IMR-90 (cell line): Measurements from ENCODE around the gene ELP6. TPM values are rescaled to one million over a fixed set of nuclear protein-coding genes. Genes with fewer than 3 reads are reported as not detected.

Source experiments
- ATAC-seq: fragments of 200-7000 bp; cut with Tn5 transposase; 2 replicates; pipeline ENCODE4 v1.9.1; 2020; ENCODE audit warnings: low read depth, mild to moderate bottlenecking, moderate library complexity
- BruUV-seq: library from RNA; stranded (reverse); fragments of 400-500 nt; replicated peaks from 2 replicates; lab custom pipeline; 2021; lab: Mats Ljungman, UMichigan
- CTCF ChIA-PET: fragments of 300-600 bp; formaldehyde crosslinking; extraction: SDS; loops from one replicate; lab custom pipeline; 2021; ENCODE audit warnings: antibody characterized with exemption; lab: Yijun Ruan, JAX
- POLR2A ChIA-PET: fragments of 300-600 bp; sonication (Branson Sonifier 250); formaldehyde crosslinking; loops from one replicate; lab custom pipeline; 2022; ENCODE audit warnings: antibody characterized with exemption; ENCODE audit not compliant: unreplicated experiment; lab: Charles Lee
- DNase-seq: peaks from one replicate; pipeline ENCODE4 v3.0.0; 2013
- H2AFZ ChIP-seq: replicated peaks from 2 replicates; pipeline ENCODE3; 2013; ENCODE audit warnings: low read length, mild to moderate bottlenecking; ENCODE audit not compliant: poor library complexity
- H2AK5ac ChIP-seq: 2 replicates; pipeline ENCODE4 v1.6.1; 2013; ENCODE audit warnings: low read depth, low read length, inconsistent platforms
- H2AK9ac ChIP-seq: replicated peaks from 2 replicates; pipeline ENCODE3; 2013; ENCODE audit warnings: mild to moderate bottlenecking, low read depth, low read length, moderate library complexity; ENCODE audit not compliant: poor library complexity
- H2BK120ac ChIP-seq: 2 replicates; pipeline ENCODE4 v1.6.1; 2013; ENCODE audit warnings: low read depth, low read length, inconsistent platforms
- H2BK15ac ChIP-seq: 3 replicates; pipeline ENCODE4 v1.6.1; 2013; ENCODE audit warnings: low read depth, low read length, inconsistent platforms
- H2BK20ac ChIP-seq: 2 replicates; pipeline ENCODE4 v1.6.1; 2013; ENCODE audit warnings: low read depth, mild to moderate bottlenecking, inconsistent platforms, low read length, moderate library complexity
- H2BK5ac ChIP-seq: 2 replicates; pipeline ENCODE4 v1.6.1; 2013; ENCODE audit warnings: mild to moderate bottlenecking, low read depth, low read length, inconsistent platforms; ENCODE audit not compliant: poor library complexity, severe bottlenecking
- H3K14ac ChIP-seq: replicated peaks from 2 replicates; pipeline ENCODE4 v1.6.1; 2013; ENCODE audit warnings: low read depth, low read length, inconsistent platforms
- H3K18ac ChIP-seq: 2 replicates; pipeline ENCODE4 v1.6.1; 2013; ENCODE audit warnings: low read depth, low read length, control low read depth
- H3K23ac ChIP-seq: 2 replicates; pipeline ENCODE4 v1.6.1; 2013; ENCODE audit warnings: low read depth, low read length, inconsistent platforms
- H3K27ac ChIP-seq: 2 replicates; pipeline ENCODE4 v1.5.1; 2013; ENCODE audit warnings: mild to moderate bottlenecking, control low read depth, low read length; ENCODE audit not compliant: insufficient read depth
- H3K27me3 ChIP-seq: 2 replicates; pipeline ENCODE4 v1.6.1; 2013; ENCODE audit warnings: low read length; ENCODE audit not compliant: control insufficient read depth, insufficient read depth
- H3K36me3 ChIP-seq: 2 replicates; pipeline ENCODE4 v1.6.1; 2013; ENCODE audit warnings: low read length, mixed read lengths; ENCODE audit not compliant: control insufficient read depth, insufficient read depth
- H3K4ac ChIP-seq: 2 replicates; pipeline ENCODE4 v1.6.1; 2013; ENCODE audit warnings: low read depth, low read length, inconsistent platforms
- H3K4me1 ChIP-seq: 2 replicates; pipeline ENCODE4 v1.6.1; 2013; ENCODE audit warnings: low read length, mixed read lengths; ENCODE audit not compliant: control insufficient read depth, insufficient read depth
- H3K4me2 ChIP-seq: 2 replicates; pipeline ENCODE4 v1.6.1; 2013; ENCODE audit warnings: low read depth, mild to moderate bottlenecking, control low read depth, low read length, moderate library complexity
- H3K4me3 ChIP-seq: 2 replicates; pipeline ENCODE4 v1.5.1; 2013; ENCODE audit warnings: low read depth, mild to moderate bottlenecking, control low read depth, low read length, moderate library complexity; ENCODE audit not compliant: insufficient read depth
- H3K56ac ChIP-seq: 2 replicates; pipeline ENCODE4 v1.6.1; 2013; ENCODE audit warnings: low read length, inconsistent platforms; ENCODE audit not compliant: insufficient read depth; ENCODE audit errors: extremely low read depth
- H3K79me1 ChIP-seq, 2 experiments: 2 replicates each; pipeline ENCODE4 v1.6.1; 2013; ENCODE audit warnings: low read length in 2 of 2, inconsistent platforms in 1 of 2, low read depth in 1 of 2
- H3K9ac ChIP-seq: 2 replicates; pipeline ENCODE4 v1.6.1; 2013; ENCODE audit warnings: low read depth, low read length, control low read depth
- H3K9me1 ChIP-seq: 2 replicates; pipeline ENCODE4 v1.6.1; 2013; ENCODE audit warnings: low read length, inconsistent platforms; ENCODE audit not compliant: insufficient read depth
- H3K9me3 ChIP-seq: 2 replicates; pipeline ENCODE4 v1.6.1; 2013; ENCODE audit warnings: low read length; ENCODE audit not compliant: control insufficient read depth, insufficient read depth
- H4K20me1 ChIP-seq: 2 replicates; pipeline ENCODE4 v1.6.1; 2013; ENCODE audit warnings: low read length, inconsistent platforms; ENCODE audit not compliant: insufficient read depth
- H4K5ac ChIP-seq: 2 replicates; pipeline ENCODE4 v1.6.1; 2013; ENCODE audit warnings: mild to moderate bottlenecking, low read depth, low read length, control low read depth
- H4K8ac ChIP-seq, 2 experiments: 2 replicates each; pipeline ENCODE4 v1.6.1; 2013; ENCODE audit warnings: low read depth in 2 of 2, low read length in 2 of 2, control low read depth in 1 of 2, inconsistent platforms in 1 of 2
- H4K91ac ChIP-seq: 2 replicates; pipeline ENCODE4 v1.6.1; 2013; ENCODE audit warnings: low read depth, low read length, inconsistent platforms; ENCODE audit not compliant: insufficient read depth
- BHLHE40 ChIP-seq: fragments of 150-350 bp; IDR thresholded peaks from 2 replicates; pipeline ENCODE4 v1.6.1; 2016; ENCODE audit warnings: mild to moderate bottlenecking, low read depth, low read length
- CEBPB ChIP-seq: IDR thresholded peaks from 2 replicates; pipeline ENCODE4 v1.6.1; 2012; ENCODE audit warnings: low read depth, low read length, improper control_type of control experiment
- CHD1 ChIP-seq: IDR thresholded peaks from 2 replicates; pipeline ENCODE4 v1.6.1; 2012; ENCODE audit warnings: low read depth, low read length, improper control_type of control experiment
- CTCF ChIP-seq: conservative IDR thresholded peaks from 2 replicates; pipeline ENCODE4 v1.5.1; 2012; ENCODE audit warnings: mild to moderate bottlenecking, low read depth, low read length, improper control_type of control experiment
- MAFK ChIP-seq: IDR thresholded peaks from 2 replicates; pipeline ENCODE4 v1.6.1; 2012; ENCODE audit warnings: low read depth, low read length, improper control_type of control experiment
- MAZ ChIP-seq: IDR thresholded peaks from 2 replicates; pipeline ENCODE4 v1.6.1; 2012; ENCODE audit warnings: low read depth, mild to moderate bottlenecking, low read length, improper control_type of control experiment, moderate library complexity, borderline replicate concordance
- MXI1 ChIP-seq: IDR thresholded peaks from 2 replicates; pipeline ENCODE4 v1.6.1; 2012; ENCODE audit warnings: low read depth, mild to moderate bottlenecking, low read length, moderate library complexity, borderline replicate concordance
- NFE2L2 ChIP-seq: fragments of 150-350 bp; IDR thresholded peaks from 2 replicates; pipeline ENCODE4 v1.6.1; 2016; ENCODE audit warnings: low read depth, mild to moderate bottlenecking, low read length
- RAD21 ChIP-seq: IDR thresholded peaks from 2 replicates; pipeline ENCODE4 v1.6.1; 2012; ENCODE audit warnings: low read length, improper control_type of control experiment
- RCOR1 ChIP-seq: IDR thresholded peaks from 2 replicates; pipeline ENCODE4 v1.6.1; 2012; ENCODE audit warnings: mild to moderate bottlenecking, low read length, improper control_type of control experiment; ENCODE audit not compliant: insufficient replicate concordance
- USF2 ChIP-seq: fragments of 150-350 bp; IDR thresholded peaks from 2 replicates; pipeline ENCODE4 v1.6.1; 2017; ENCODE audit warnings: mild to moderate bottlenecking, antibody characterized with exemption, low read length, low read depth
- WGBS, 2 experiments: methylation state at CpG; one replicate each; pipeline versions ENCODE4 v1.1.5 to v1.1.7; 2013; ENCODE audit warnings: missing lambda C conversion rate in 2 of 2; ENCODE audit not compliant: insufficient read length in 1 of 2; ENCODE audit errors: extremely low coverage in 2 of 2; 5-methylcytosine and 5-hydroxymethylcytosine counted together
- dilution Hi-C: fragments of 300-500 bp; cut with HindIII; formaldehyde crosslinking; loops from one replicate; pipeline ENCODE4 v1.14.3; 2018; ENCODE audit warnings: low sequenced_read_pairs; ENCODE audit not compliant: unreplicated experiment
- in situ Hi-C: fragments of 300-500 bp; cut with MboI; formaldehyde crosslinking; loops from 3 replicates; pipeline ENCODE4 v1.14.3; 2019; ENCODE audit warnings: low sequenced_read_pairs, inconsistent platforms, mixed read lengths
- intact Hi-C: fragments of 100-400 bp; cut with micrococcal nuclease; formaldehyde crosslinking; loops from 2 replicates; pipeline ENCODE4 v1.10.0; 2022
- polyA plus RNA-seq, 3 experiments: library from polyadenylated mRNA; depleted of rRNA; stranded (reverse); fragments of >200 nt; gene quantifications; 2 replicates each; pipeline ENCODE4 v1.2.3, GENCODE V29; 2012; ENCODE audit warnings: low replicate concordance in 1 of 3
- total RNA-seq: library from RNA; depleted of rRNA; stranded (reverse); fragments of >200 nt; gene quantifications from 2 replicates; pipeline ENCODE4 v1.2.3, GENCODE V29; 2012

The ELP6 gene
- total and polyA plus RNA-seq, 2 of the 4 experiments (the other 2 are of a cell fraction) = 31.4 to 44.9 TPM

- Histone ChIP-seq H3K56ac (no peak overlapping the region), H3K18ac (no peak overlapping the region), H3K27me3 (no peaks in the 10 kb centered on the region), H4K5ac (no peak overlapping the region), H3K9ac (no peak overlapping the region), H3K4ac (no peak overlapping the region), H4K8ac (no peak overlapping the region), H2AK9ac (no peak overlapping the region), H3K9me3 (no peaks in the 10 kb centered on the region), H4K20me1 (no peaks in the 10 kb centered on the region), H3K4me1 (no peaks in the 10 kb centered on the region), H2BK20ac (no peak overlapping the region), H2BK15ac (no peak overlapping the region), H2BK120ac (no peak overlapping the region), H3K9me1 (no peaks in the 10 kb centered on the region), H3K27ac (no peak overlapping the region), H2AK5ac (no peak overlapping the region), H3K14ac (no peak overlapping the region), H2BK5ac (no peak overlapping the region), H3K4me3 (no peak overlapping the region), H2AFZ (no peak overlapping the region), H4K91ac (no peak overlapping the region), H3K4me2 (no peak overlapping the region), H3K36me3 (no peaks in the 10 kb centered on the region), H3K79me1 (no peaks in the 10 kb centered on the region), H3K23ac (no peak overlapping the region)
- ATAC-seq = no peak
- ChIA-PET CTCF (interaction anchor here (1.0 to 1.8 kb wide), 2 partner anchors 94 to 266 kb away, joined by 5 read pairs; no protein-coding TSS in a partner anchor), POLR2A (no interaction called here)
- TF ChIP-seq USF2 = no peak
- no peak for TF ChIP-seq RCOR1
- TF ChIP-seq MAFK = no peak
- no peak for TF ChIP-seq CHD1
- TF ChIP-seq BHLHE40 = no peak
- TF ChIP-seq MXI1 = no peak
- TF ChIP-seq NFE2L2 = no peak
- TF ChIP-seq CEBPB = no peak
- no peak for TF ChIP-seq MAZ
- TF ChIP-seq CTCF = no peak
- no peak for TF ChIP-seq RAD21
- no CpG with 5 or more reads among the region's 4 CpGs for WGBS, 2 experiments
- dilution Hi-C loops (no loop called here), intact Hi-C loops (loop anchor here (5.0 to 10.0 kb wide), 2 partner anchors 144 to 631 kb away; no protein-coding TSS in a partner anchor), in situ Hi-C loops (loop anchor here (5.0 kb wide), 1 partner anchor 264 kb away; no protein-coding TSS in a partner anchor)
- no TSS peak for BruUV-seq
- no peak for DNase-seq
Observed at GRCh38 chr3:47523310-47524073, 10.0 kb upstream of the ELP6 start.
